ENCODE measurements around the gene PMM1.

The PMM1 gene

DNA sequence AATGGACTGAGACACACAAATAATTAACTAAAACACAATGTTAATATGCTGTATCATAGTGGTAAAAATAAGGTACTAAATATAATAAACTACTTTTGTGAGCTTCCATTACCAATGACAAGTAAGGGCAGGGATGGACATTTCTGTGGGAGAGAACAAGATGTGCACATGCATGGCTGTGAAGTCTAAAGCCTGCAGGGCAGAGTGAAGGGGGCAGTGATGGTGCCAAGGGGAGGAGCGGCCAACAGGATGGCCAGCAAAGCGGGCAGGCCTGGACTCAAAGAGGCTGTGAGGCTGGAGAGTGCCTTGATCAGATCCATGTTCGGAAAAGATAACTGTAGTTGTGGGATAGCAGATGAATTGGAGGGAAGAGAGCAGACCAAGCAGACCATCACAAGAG lies 18.7 kb upstream of the PMM1 start:
- no peak for DNase-seq (ENCODE audit: low spot score)
- H3K4me3 ChIP-seq: no peak overlapping the region
- no peak overlapping the region for H3K27ac ChIP-seq
- no peak for TF ChIP-seq CTCF (IDR thresholded peaks at IDR 0.05)

DNA sequence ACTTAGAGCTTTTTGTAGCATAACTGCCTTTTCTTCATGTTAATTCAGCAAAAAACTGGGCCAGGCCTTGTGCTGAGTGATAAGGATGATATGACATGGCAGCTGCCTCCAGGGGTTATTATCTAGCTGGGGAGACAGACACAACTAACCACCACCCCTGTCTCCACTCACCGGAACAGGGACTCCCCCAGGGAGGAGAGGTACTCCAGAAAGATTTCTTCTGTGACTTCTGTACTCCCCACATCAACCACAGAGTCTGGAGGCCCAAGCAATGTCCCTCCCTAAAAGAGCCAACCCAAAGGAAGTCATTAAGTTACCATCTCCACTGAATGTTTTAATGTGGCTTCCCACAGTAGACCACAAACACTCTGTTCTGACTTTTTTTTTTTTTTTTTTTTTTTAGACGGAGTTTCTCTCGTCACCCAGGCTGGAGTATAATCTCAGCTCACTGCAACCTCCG lies 14.3 kb upstream of the PMM1 start:
- TF ChIP-seq CTCF (IDR thresholded peaks at IDR 0.05): no peak
- Histone ChIP-seq H3K27ac (no peak overlapping the region), H3K4me3 (no peak overlapping the region)
- DNase-seq (ENCODE audit: low spot score): no peak

DNA sequence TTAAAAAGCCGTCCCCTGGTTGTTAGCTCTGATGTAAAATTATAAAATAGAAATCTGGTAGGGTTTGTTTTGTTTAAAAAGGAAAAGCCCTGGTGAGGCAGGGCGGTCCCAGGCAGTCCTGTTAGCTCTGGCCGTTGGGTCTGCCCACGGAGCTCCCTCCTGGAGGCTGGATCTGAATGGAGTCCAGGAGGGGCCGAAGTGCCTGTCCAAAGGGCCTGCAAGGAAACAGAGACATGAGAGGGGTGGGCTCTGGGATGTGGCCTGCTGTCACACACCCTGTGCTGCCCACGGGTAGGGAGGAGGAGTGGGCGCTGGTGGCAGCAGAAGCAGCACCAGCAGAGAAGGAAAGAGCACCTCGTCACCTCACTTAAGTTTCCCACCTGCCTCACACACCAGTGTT lies 11.3 kb upstream of the PMM1 start:
- DNase-seq (ENCODE audit: low spot score): no peak
- Histone ChIP-seq H3K4me3 (no peak overlapping the region), H3K27ac (no peak overlapping the region)
- TF ChIP-seq CTCF (IDR thresholded peaks at IDR 0.05): no peak

- TF ChIP-seq CTCF (IDR thresholded peaks at IDR 0.05): no peak
- Histone ChIP-seq H3K27ac (no peak overlapping the region), H3K4me3 (no peak overlapping the region)
- DNase-seq (ENCODE audit: low spot score): no peak
These were observed 9.4 kb upstream of the PMM1 start for GRCh38 chr22:41598891-41599635.

GRCh38 chr22:41598081-41598480 lies 8.4 kb upstream of the PMM1 start:
- no peak for DNase-seq (ENCODE audit: low spot score)
- TF ChIP-seq CTCF (IDR thresholded peaks at IDR 0.05): no peak
- Histone ChIP-seq H3K27ac (no peak overlapping the region), H3K4me3 (no peak overlapping the region)

GRCh38 chr22:41597635-41597953 lies 8.0 kb upstream of the PMM1 start:
- H3K27ac ChIP-seq: no peak overlapping the region
- H3K4me3 ChIP-seq: no peak overlapping the region
- DNase-seq (ENCODE audit: low spot score): no peak
- peak; percentile 1 for TF ChIP-seq CTCF (IDR thresholded peaks at IDR 0.05)
